HepG2 (cell line): ENCODE data around the gene TBC1D25. TPM values are rescaled to one million over a fixed set of nuclear protein-coding genes. Genes with fewer than 3 reads are reported as not detected.

ENCODE experiments used
- DR1 ChIP-seq: sonication (generic); formaldehyde crosslinking; IDR thresholded peaks from 2 replicates; pipeline ENCODE4 v1.8.0; 2021; ENCODE audit warnings: mild to moderate bottlenecking, missing genetic modification reagents, inconsistent platforms
- FOXP1 ChIP-seq, 2 experiments: fragments of 450-650 bp in 1 of 2; IDR thresholded peaks; 2 replicates each; pipeline ENCODE4 v1.6.1; 2017 to 2018; ENCODE audit warnings: antibody characterized with exemption in 1 of 2
- HNRNPK ChIP-seq: fragments of 200-400 bp; formaldehyde crosslinking; IDR thresholded peaks from 2 replicates; pipeline ENCODE4 v1.6.1; 2018; ENCODE audit warnings: low read length, low read depth, moderate library complexity, mild to moderate bottlenecking; ENCODE audit not compliant: poor library complexity, severe bottlenecking
- JUND ChIP-seq: sonication (generic); formaldehyde crosslinking; IDR thresholded peaks from 2 replicates; pipeline ENCODE4 v1.8.0; 2022; ENCODE audit warnings: mild to moderate bottlenecking, missing genetic modification reagents
- NFRKB ChIP-seq: fragments of 450-650 bp; IDR thresholded peaks from 2 replicates; pipeline ENCODE4 v1.6.1; 2017
- NONO ChIP-seq, 2 experiments: fragments of 450-650 bp in 1 of 2; sonication (generic) in 1 of 2; formaldehyde crosslinking in 1 of 2; IDR thresholded peaks in 1 of 2; conservative IDR thresholded peaks in 1 of 2; 2 replicates each; pipeline versions ENCODE4 v1.6.1 to v1.8.0; 2017 to 2022; ENCODE audit warnings: mild to moderate bottlenecking in 1 of 2, missing genetic modification reagents in 1 of 2, moderate library complexity in 1 of 2
- ONECUT2 ChIP-seq: sonication (generic); formaldehyde crosslinking; IDR thresholded peaks from 2 replicates; pipeline ENCODE4 v1.4.0; 2020; ENCODE audit warnings: missing genetic modification reagents
- POLR2A ChIP-seq, 2 experiments: IDR thresholded peaks; 2 replicates each; pipeline ENCODE4 v1.6.1; 2011; ENCODE audit warnings: low read depth in 2 of 2, low read length in 2 of 2, mild to moderate bottlenecking in 1 of 2, moderate library complexity in 1 of 2; ENCODE audit not compliant: insufficient read depth in 1 of 2
- RBM22 ChIP-seq: fragments of 200-400 bp; formaldehyde crosslinking; optimal IDR thresholded peaks from 2 replicates; pipeline ENCODE3; 2017; ENCODE audit warnings: mild to moderate bottlenecking, low read length, moderate library complexity
- SAP130 ChIP-seq: IDR thresholded peaks from 2 replicates; pipeline ENCODE4 v1.6.1; 2016; ENCODE audit warnings: low read depth
- TBX3 ChIP-seq: fragments of 450-650 bp; IDR thresholded peaks from 2 replicates; pipeline ENCODE4 v1.6.1; 2017; ENCODE audit warnings: antibody characterized with exemption, mild to moderate bottlenecking, inconsistent platforms, borderline replicate concordance
- ZNF235 ChIP-seq: sonication (generic); formaldehyde crosslinking; IDR thresholded peaks from 2 replicates; pipeline ENCODE4 v1.8.1; 2023; ENCODE audit warnings: mild to moderate bottlenecking, missing genetic modification reagents, borderline replicate concordance
- ZNF251 ChIP-seq: sonication (generic); formaldehyde crosslinking; IDR thresholded peaks from 2 replicates; pipeline ENCODE4 v1.9.0; 2021; ENCODE audit warnings: mild to moderate bottlenecking, missing genetic modification reagents
- ZNF264 ChIP-seq: sonication (generic); formaldehyde crosslinking; IDR thresholded peaks from 2 replicates; pipeline ENCODE4 v1.4.0; 2020; ENCODE audit warnings: missing genetic modification reagents
- ZNF780A ChIP-seq: sonication (generic); formaldehyde crosslinking; IDR thresholded peaks from 2 replicates; pipeline ENCODE4 v1.8.0; 2022; ENCODE audit warnings: mild to moderate bottlenecking, missing genetic modification reagents, moderate library complexity
- ZNF891 ChIP-seq: sonication (generic); formaldehyde crosslinking; IDR thresholded peaks from 2 replicates; pipeline ENCODE4 v1.5.0; 2020; ENCODE audit warnings: mild to moderate bottlenecking, missing genetic modification reagents
- ZSCAN9 ChIP-seq: IDR thresholded peaks from 2 replicates; pipeline ENCODE4 v1.6.1; 2016; ENCODE audit warnings: borderline replicate concordance
- polyA plus RNA-seq, 8 experiments: library from polyadenylated mRNA; depleted of rRNA in 3 of 8; stranded (reverse) in 7 of 8; unstranded in 1 of 8; fragments of >200 nt; fragmentation: Illumina TruSeq in 4 of 8; extraction: Trizol in 4 of 8; gene quantifications; 2 replicates each; pipeline versions ENCODE4 v1.2.1 to v1.2.3, GENCODE V29; 2011 to 2016; ENCODE audit warnings: low read depth in 4 of 8, missing spikeins in 1 of 8, mixed read lengths in 1 of 8; ENCODE audit not compliant: insufficient read depth in 1 of 8
- total RNA-seq, 5 experiments: library from RNA; depleted of rRNA; stranded (reverse); fragments of >200 nt; fragmentation: Illumina TruSeq; extraction: Trizol; gene quantifications; 2 replicates each; pipeline ENCODE4 v1.2.3, GENCODE V29; 2016; ENCODE audit warnings: low read depth in 1 of 5
- TF ChIP-seq, protein P1 (sequence below), 2 experiments: IDR thresholded peaks; 2 replicates each; pipeline ENCODE4 v1.6.1; 2011 to 2012; ENCODE audit warnings: low read length in 2 of 2, borderline replicate concordance in 1 of 2, low read depth in 1 of 2, mild to moderate bottlenecking in 1 of 2, moderate library complexity in 1 of 2
- TF ChIP-seq, protein P2 (sequence below): IDR thresholded peaks from 2 replicates; pipeline ENCODE4 v1.6.1; 2016; ENCODE audit warnings: mild to moderate bottlenecking, missing biosample characterization, missing genetic modification reagents
- TF ChIP-seq, protein P3 (sequence below): sonication (generic); formaldehyde crosslinking; IDR thresholded peaks from 2 replicates; pipeline ENCODE4 v1.5.1; 2020; ENCODE audit warnings: missing genetic modification reagents, mild to moderate bottlenecking, borderline replicate concordance
- TF ChIP-seq, protein P4 (sequence below): sonication (generic); formaldehyde crosslinking; IDR thresholded peaks from 2 replicates; pipeline ENCODE4 v1.4.0; 2020; ENCODE audit warnings: missing genetic modification reagents

TBC1D25 gene
- total and polyA plus RNA-seq, 2 of the 13 experiments (the other 11 are each of a cell fraction or from before 2014, with no cell fraction given): 3.5 to 4.7 TPM

DNA sequence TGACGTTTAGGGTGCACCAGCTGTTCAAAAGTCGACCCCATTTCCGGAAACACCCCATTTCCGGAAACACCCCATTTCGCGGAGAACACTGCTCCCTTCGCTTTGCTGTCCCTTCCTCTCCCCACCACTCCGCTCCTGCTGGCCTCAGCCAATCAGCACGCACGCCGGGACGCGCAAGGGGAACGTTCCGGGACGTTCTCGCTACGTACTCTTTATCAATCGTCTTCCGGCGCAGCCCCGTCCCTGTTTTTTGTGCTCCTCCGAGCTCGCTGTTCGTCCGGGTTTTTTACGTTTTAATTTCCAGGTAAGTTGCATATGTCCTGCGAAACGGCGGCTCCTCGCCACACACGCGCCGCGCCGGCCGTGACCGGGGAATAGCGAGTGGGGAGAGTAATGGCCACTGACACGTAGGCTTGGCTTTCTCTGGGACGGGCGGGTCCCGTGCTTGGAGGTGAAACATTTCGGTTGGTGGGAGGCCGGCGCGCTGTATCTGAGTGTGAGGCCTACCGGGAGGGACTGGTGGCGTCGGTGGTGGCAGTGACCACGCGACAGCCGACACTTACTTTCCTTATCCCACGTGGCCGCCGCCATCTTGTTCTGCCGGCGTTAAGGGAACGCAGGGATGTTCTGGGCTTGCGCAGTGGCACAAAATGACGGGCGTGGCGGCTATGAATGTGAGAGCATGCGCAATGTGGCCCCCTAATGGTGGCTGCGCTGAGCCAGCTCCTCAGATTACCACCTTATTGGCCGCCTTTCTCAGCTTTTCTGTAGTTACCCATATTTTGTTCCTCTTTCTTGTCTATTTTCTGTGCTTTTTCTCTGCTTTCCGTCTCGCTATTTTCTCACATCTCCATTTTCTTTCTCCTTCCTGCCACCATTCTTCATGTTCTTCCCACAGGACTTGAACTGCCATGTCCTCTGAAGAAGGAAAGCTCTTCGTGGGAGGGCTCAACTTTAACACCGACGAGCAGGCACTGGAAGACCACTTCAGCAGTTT lies 35.1 kb downstream of the TBC1D25 start, which contains the start of gene RBM3 (continued):
- TF ChIP-seq, protein P1, sequence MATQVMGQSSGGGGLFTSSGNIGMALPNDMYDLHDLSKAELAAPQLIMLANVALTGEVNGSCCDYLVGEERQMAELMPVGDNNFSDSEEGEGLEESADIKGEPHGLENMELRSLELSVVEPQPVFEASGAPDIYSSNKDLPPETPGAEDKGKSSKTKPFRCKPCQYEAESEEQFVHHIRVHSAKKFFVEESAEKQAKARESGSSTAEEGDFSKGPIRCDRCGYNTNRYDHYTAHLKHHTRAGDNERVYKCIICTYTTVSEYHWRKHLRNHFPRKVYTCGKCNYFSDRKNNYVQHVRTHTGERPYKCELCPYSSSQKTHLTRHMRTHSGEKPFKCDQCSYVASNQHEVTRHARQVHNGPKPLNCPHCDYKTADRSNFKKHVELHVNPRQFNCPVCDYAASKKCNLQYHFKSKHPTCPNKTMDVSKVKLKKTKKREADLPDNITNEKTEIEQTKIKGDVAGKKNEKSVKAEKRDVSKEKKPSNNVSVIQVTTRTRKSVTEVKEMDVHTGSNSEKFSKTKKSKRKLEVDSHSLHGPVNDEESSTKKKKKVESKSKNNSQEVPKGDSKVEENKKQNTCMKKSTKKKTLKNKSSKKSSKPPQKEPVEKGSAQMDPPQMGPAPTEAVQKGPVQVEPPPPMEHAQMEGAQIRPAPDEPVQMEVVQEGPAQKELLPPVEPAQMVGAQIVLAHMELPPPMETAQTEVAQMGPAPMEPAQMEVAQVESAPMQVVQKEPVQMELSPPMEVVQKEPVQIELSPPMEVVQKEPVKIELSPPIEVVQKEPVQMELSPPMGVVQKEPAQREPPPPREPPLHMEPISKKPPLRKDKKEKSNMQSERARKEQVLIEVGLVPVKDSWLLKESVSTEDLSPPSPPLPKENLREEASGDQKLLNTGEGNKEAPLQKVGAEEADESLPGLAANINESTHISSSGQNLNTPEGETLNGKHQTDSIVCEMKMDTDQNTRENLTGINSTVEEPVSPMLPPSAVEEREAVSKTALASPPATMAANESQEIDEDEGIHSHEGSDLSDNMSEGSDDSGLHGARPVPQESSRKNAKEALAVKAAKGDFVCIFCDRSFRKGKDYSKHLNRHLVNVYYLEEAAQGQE (IDR thresholded peaks at IDR 0.05; ENCODE audit: borderline replicate concordance in 1 of 2, low read depth in 1 of 2, low read length in 2 of 2): 0 out of 4 replicates have a peak, but pooled peaks of 1 of the 2 experiments have one; percentile 11
- TF ChIP-seq, protein P2, sequence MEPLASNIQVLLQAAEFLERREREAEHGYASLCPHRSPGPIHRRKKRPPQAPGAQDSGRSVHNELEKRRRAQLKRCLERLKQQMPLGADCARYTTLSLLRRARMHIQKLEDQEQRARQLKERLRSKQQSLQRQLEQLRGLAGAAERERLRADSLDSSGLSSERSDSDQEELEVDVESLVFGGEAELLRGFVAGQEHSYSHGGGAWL (CRISPR knock-in tag): 0 out of 2 replicates have a peak, but pooled peaks have one; percentile 25
- TF ChIP-seq RBM22: peak; percentile 67
- no peak; the same call in 1 of the 2 replicates for TF ChIP-seq TBX3
- TF ChIP-seq, protein P3, sequence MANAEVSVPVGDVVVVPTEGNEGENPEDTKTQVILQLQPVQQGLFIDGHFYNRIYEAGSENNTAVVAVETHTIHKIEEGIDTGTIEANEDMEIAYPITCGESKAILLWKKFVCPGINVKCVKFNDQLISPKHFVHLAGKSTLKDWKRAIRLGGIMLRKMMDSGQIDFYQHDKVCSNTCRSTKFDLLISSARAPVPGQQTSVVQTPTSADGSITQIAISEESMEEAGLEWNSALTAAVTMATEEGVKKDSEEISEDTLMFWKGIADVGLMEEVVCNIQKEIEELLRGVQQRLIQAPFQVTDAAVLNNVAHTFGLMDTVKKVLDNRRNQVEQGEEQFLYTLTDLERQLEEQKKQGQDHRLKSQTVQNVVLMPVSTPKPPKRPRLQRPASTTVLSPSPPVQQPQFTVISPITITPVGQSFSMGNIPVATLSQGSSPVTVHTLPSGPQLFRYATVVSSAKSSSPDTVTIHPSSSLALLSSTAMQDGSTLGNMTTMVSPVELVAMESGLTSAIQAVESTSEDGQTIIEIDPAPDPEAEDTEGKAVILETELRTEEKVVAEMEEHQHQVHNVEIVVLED (CRISPR knock-in tag): peak; percentile 98
- TF ChIP-seq NFRKB: peak; percentile 57
- TF ChIP-seq NONO (IDR thresholded peaks at IDR 0.05): no peak
- no peak; the same call in 1 of the 2 replicates for TF ChIP-seq NONO (CRISPR knock-in tag; conservative IDR thresholded peaks at IDR 0.05)
- no peak for TF ChIP-seq ZNF780A (CRISPR knock-in tag)
- TF ChIP-seq, protein P4, sequence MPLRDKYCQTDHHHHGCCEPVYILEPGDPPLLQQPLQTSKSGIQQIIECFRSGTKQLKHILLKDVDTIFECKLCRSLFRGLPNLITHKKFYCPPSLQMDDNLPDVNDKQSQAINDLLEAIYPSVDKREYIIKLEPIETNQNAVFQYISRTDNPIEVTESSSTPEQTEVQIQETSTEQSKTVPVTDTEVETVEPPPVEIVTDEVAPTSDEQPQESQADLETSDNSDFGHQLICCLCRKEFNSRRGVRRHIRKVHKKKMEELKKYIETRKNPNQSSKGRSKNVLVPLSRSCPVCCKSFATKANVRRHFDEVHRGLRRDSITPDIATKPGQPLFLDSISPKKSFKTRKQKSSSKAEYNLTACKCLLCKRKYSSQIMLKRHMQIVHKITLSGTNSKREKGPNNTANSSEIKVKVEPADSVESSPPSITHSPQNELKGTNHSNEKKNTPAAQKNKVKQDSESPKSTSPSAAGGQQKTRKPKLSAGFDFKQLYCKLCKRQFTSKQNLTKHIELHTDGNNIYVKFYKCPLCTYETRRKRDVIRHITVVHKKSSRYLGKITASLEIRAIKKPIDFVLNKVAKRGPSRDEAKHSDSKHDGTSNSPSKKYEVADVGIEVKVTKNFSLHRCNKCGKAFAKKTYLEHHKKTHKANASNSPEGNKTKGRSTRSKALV (CRISPR knock-in tag): no peak
- TF ChIP-seq POLR2A (IDR thresholded peaks at IDR 0.05; ENCODE audit: insufficient read depth in 1 of 2, low read depth in 2 of 2, low read length in 2 of 2): peak; percentile 62 to 91
- peak; percentile 68; the same call in 1 of the 2 replicates for TF ChIP-seq DR1 (CRISPR knock-in tag)
- TF ChIP-seq HNRNPK: no peak
- TF ChIP-seq ZNF251 (CRISPR knock-in tag): no peak
- TF ChIP-seq ZNF891 (CRISPR knock-in tag): no peak; the same call in 1 of the 2 replicates
- TF ChIP-seq SAP130 (CRISPR knock-in tag): peak; percentile 56
- TF ChIP-seq ZNF264 (CRISPR knock-in tag): no peak
- TF ChIP-seq ONECUT2: no peak
- TF ChIP-seq ZNF235 (CRISPR knock-in tag): 0 out of 2 replicates have a peak, but pooled peaks have one; percentile 36
- TF ChIP-seq ZSCAN9 (CRISPR knock-in tag): peak; percentile 42; the same call in 1 of the 2 replicates
- TF ChIP-seq FOXP1 (IDR thresholded peaks at IDR 0.05): no peak
- no peak for TF ChIP-seq FOXP1 (CRISPR knock-in tag; IDR thresholded peaks at IDR 0.05)
- no peak for TF ChIP-seq JUND (CRISPR knock-in tag)
